HG03565 (cell line): ENCODE measurements around the gene ARID1B.
A peak's percentile ranks its signal among the peaks of the same experiment; 100 is the strongest.
"Not testable (repeated sequence)": the region's sequence is repeated elsewhere in the genome, so short reads cannot be mapped to it uniquely, and the experiment has no call there.

Experiments
- ATAC-seq: cut with Tn5 transposase; IDR thresholded peaks from one replicate; pipeline ENCODE4 v1.9.1; 2021; ENCODE audit warnings: mild to moderate bottlenecking, moderate library complexity; ENCODE audit not compliant: unreplicated experiment

The ARID1B gene

GRCh38 chr6:157038610-157039009 is 261.4 kb downstream of the ARID1B start:
- no peak for ATAC-seq

- ATAC-seq: not testable (repeated sequence)
These were observed 262.5 kb downstream of the ARID1B start for GRCh38 chr6:157039639-157040038.

- ATAC-seq: no peak
These were observed 263.0 kb downstream of the ARID1B start for GRCh38 chr6:157040191-157040590.

DNA sequence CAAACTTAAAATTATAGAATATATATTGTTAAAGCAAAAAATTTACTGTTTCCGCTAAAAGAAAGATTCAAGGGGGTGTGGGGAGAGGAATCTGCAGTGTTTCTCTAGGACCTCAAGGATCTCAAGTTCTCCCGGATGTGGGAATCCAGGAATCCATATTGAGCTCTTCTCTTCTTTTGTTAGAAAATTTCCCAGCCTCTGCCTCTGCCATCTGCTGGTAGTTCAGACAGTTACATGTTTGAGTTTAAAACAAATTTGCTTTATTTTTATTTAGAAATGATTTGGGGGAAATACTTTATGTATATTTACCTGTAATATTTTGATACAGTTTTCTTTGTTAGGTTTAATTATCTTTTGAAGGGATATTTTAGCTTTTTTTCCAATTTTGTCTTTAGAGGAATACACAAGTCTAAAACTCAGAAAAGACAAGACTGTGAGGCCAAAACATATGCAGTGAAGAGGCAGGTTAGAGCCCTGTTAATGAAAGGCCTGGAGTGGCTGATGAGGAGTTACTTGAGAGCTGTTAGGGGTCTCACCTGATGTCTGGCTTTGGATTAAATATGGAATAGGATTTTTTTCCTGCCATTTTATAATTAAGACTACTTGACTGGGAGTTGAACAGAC is 268.8 kb downstream of the ARID1B start:
- ATAC-seq: no peak

- ATAC-seq: no peak
These were observed 269.6 kb downstream of the ARID1B start for GRCh38 chr6:157046776-157047175.

DNA sequence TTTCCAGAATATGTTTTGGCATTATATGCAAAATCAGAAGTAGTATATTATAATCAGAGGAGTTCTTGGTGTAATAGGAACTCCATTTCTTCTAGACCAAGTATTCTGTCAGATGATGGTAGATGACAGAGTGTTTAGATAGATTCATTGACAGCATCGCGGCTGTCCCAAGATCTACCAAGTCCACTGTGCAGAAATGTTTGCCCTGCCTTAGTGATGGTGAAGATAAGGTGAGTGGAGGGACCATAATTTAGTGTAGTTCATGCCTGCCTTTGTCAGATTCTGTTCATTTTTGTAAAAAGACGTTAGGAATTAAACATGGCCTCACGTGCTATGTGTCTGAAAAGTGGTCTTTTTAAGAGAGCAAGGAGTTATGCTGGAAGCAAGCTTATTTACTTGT is 270.1 kb downstream of the ARID1B start:
- ATAC-seq: no peak

GRCh38 chr6:157047951-157048350 is 270.8 kb downstream of the ARID1B start:
- no peak for ATAC-seq

DNA sequence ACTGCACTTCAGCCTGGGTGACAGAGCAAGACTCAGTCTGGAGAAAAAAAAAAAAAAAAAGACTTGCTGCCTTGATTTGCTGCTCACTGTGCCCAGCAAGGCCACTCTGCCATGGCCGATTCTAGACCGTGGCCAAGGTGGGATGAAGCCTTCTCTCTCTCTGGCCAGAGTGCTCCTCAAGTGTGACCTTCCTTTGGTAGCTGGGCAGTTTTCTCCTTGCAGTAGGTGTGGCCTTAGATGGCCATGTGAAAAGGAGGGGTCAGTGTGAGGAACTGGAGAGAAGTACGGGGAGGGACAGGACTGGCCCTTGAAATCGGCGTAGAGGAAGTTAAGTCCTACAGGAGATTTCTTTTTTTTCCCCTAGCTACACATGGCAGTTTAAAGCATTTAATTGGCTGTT is 272.0 kb downstream of the ARID1B start:
- no peak for ATAC-seq

DNA sequence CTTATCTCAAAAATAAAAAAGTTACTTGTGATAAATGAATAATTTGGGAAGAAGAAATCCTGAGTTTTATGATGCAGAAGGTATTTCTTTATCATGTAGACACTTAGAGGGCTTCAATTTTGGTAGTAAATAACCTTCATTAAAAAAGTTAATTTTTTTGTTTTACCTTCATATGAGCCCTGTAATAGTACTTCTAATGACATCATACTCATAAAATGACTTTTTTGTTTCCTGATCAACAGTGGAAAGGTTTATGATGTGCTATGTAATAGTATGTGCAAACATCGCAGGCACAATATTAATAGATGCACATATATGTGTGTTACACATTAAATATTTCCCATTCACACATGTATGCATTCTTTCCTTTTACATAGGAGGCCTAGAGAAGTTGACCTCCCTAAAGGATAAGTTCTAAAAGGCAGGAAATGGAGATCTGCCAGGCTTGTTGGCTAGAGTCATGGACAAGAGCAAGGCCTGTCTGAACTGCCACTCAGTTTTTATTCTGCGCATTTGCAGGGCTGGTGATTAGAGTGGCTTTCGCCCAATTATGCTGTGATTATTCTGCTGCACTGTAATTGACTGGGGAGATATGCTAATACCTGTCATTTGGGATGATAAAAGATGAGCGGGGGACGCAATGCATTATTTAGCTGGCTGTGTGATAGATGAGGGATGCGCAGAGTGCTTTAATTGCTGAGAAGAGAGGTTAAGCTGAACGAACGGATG is 273.5 kb downstream of the ARID1B start:
- ATAC-seq: no peak

- ATAC-seq: peak; percentile 73
These were observed 277.4 kb downstream of the ARID1B start for GRCh38 chr6:157054531-157054979.

DNA sequence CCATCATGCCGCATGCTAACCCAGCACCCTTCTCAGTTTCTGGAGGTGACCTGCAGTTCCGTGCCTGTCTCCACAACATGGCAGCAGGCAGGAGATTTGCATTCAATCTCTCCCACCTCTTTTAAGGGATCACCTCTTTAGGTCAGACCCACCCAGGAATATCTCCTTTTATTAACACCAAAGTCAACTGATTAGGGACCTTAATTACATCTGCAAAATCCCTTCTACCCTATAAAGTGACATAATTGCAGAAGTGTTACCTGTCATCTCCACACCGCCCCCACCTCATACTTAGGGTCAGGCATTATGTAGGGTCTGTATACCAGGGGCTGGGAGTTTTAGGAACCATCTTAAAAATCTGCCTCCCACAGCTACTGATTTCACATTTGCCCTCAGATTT is 278.7 kb downstream of the ARID1B start:
- ATAC-seq: no peak

GRCh38 chr6:157056275-157056674 is 279.1 kb downstream of the ARID1B start:
- peak; percentile 69 for ATAC-seq

DNA sequence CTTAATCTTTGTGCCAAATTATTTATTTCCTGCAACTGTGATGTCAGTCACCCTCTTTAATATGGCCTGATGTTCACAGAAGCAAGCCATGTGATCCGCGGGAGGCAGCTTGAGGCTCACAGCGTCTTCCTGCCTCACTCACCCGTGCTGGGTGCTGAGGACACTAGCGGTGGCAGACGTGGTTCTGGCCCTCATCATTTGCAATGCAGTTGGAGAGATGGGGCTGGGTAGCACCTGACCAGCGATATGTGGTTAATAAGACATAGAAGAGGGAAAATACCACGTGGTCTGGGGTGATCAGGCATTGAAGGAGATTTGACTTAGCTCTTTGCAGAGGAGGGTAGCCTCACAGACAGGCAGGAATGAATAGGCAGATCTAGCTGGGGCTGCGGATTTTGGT is 281.4 kb downstream of the ARID1B start:
- ATAC-seq: no peak

DNA sequence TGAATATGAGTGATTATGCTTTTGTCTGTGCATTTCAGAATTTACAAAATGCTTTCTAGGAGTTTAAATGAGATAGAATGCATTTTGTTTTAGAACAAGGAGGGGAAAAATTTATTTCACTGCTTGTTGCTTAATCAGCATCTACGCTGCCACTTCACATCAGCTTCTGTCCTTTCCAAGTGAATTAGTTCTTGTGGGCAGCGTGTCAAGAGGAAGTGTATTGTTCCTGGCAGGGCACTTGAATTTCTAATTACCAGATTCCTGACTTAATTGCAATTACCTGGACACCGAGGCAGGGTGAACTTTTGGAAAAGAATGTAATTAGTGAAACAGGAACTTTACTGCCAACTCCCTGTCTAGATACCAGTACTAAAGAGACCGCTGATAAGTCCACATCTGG is 282.6 kb downstream of the ARID1B start:
- ATAC-seq: no peak

- ATAC-seq: no peak
These were observed 283.3 kb downstream of the ARID1B start for GRCh38 chr6:157060440-157060952.

DNA sequence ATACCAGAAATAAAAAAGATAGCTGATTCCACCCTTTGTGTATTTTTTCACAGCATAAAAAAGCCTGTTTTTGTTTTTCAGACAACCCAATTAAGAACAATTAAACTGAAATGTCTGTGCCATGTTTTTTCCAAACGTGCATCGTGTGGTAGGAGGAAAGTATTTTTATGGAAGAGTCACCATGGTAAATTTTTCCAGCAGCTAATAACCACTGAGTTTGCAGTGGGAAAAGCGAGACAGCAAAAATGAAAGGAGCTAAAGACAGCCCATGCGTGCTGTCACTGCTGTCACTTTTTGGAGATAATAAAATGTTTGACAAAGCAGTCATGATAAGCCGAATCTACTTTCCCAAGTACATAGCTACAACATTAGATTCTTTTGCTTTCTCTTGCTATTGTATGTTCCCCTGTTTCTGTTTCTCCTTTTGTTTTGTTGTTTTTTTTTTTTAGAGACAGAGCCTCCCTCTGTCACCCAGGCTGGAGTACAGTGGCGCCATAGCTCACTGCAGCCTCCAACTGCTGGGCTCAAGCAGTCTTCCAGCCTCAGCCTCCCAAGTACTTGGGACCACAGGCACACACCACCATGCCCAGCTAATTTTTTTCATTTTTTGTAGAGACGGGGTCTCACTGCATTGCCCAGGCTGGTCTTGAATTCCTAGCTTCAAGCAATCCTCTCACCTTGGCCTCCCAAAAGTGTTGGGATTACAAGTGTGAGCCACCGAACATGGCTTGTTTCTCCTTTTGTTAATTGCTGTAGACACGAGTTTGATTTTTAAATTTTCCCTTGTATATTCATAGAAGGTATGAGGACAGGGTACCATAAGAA is 284.8 kb downstream of the ARID1B start:
- ATAC-seq: no peak

DNA sequence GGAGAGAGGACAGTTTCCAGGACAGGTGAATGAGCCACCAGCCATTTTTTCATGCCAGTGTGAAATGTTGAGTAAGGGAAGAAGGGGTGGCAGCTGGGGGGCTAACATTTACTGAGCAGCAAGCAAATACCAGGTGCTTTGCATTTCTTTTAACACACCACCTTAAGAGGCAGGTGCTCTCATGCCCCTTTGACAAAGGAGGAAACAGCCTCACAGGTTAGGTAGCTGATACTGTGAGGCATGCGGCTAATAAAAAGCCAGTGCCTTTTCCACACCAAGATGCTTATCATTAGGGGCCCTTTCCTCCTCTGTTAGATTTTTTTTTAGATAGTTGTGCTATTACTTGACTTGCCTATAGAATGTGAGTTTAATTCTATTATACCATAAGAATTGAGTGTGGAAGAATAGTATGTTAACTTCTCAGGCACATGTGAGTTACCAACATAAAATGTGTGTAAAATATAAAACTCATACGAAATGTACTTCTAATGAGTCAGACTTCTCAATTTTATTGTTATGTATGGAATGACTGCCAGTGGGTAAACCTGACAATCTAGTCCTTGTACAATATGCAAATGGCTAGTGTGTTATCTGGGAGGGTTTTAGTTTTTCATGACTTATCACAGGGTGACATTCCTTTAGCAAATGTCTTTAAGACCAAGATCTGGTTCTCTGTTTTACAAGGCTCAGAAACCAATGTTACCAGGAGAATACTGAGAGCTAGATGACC is 286.2 kb downstream of the ARID1B start:
- ATAC-seq: no peak

DNA sequence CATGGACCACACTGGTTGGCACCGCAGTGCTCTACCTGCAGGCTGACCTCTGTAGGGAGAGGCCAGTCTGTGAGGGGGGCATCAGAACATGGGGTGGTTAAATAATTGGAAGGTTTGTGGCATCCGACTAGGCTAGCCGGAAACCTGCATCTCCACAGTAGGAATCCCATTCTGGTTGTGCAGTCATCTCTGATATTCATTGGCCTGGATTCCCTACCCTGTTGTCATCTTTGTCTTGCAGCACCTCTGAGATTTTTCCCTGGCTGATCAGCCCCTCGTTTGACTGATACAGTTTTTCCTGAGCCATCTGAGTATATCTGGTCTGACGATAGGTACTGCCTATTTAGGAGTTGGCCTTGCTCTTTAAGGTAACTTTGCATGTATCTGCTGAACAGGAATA is 286.7 kb downstream of the ARID1B start:
- ATAC-seq: no peak

- ATAC-seq: no peak
These were observed 287.3 kb downstream of the ARID1B start for GRCh38 chr6:157064502-157064901.

DNA sequence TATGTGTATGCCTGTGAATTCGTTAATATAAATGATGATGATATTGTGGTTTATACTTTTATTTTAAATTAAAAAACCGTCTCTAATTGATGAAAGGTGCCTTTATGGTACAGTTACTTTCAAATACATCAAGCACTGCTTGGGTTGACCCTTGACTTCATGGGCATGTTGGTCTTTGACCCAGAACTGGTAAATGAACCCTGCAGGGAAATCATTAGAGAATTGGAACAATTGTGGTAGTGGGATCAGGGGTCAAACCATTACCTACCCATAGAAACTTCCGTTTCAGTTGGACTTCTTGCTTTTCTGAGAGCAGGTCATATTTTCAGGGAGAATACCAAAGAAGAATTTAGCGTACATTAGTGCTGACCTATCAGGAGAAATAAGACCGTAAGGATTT is 288.2 kb downstream of the ARID1B start:
- ATAC-seq: no peak
